Smooth muscle cell of the brain vasculature (primary cell): Measurements from ENCODE around the gene MAP3K12.
"Not testable (repeated sequence)": the region's sequence is repeated elsewhere in the genome, so short reads cannot be mapped to it uniquely, and the experiment has no call there.

ENCODE experiments used
- DNase-seq: peaks from one replicate; pipeline ENCODE4 v3.0.0-alpha.2; 2012; ENCODE audit warnings: low read depth, low spot score

MAP3K12 gene

DNA sequence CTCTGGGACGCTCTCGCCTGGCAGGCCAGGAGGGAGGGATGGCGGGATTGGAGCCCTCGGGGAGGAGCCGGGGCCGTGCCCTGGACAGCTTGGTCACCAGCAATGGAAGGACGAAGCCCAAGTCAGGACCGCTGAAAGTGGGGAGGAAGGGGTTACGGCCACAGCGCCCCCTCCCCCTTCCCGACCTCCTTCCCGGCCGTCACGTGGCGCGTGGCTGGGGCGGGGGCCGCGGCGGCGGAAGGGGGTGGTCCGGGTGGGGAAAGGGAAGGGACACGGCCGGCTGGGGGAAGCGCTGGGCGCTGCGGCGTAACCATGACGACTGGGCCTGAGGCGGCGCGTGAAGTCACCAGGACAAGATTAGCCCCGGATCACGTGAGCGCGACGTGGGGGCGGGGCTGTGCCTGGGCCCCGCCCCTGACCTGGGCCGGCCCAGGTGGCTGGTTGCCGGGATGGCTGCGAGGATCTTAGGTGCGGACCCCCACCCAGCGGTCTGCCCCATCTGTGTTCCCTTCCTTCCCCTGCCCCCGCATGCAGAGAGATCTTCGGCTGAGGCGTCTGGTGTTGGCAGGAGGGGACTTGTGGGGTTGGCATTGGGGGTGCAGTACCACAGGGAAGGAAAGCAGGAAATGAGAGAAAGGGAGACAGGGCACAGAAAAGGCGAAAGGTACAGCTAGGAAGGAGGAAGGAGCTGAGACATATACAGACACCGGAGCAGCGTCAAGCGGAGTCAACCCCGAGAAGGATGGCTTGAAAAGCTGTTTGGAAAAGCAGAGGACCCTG is 6.2 kb downstream of the MAP3K12 start:
- DNase-seq = peak; percentile 66

DNA sequence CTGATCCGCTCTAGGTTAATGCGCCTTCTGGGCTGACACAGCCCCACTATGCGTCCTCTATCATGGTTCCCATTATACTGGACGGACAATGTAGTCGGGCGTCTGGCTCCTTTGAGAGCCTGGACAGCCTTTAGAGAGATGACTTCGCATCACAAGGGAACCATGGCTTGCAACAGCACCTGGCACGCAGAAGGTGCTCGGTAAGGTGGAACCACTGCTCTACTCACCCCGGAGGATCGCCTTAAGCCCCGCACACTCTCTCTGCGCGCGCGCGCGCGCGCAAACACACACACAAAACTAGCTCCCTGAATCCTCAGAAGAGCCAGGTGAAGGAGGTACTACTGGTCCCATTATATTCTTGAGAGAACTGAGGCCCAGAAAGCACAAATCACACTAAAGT is 7.1 kb downstream of the MAP3K12 start:
- no peak for DNase-seq

DNA sequence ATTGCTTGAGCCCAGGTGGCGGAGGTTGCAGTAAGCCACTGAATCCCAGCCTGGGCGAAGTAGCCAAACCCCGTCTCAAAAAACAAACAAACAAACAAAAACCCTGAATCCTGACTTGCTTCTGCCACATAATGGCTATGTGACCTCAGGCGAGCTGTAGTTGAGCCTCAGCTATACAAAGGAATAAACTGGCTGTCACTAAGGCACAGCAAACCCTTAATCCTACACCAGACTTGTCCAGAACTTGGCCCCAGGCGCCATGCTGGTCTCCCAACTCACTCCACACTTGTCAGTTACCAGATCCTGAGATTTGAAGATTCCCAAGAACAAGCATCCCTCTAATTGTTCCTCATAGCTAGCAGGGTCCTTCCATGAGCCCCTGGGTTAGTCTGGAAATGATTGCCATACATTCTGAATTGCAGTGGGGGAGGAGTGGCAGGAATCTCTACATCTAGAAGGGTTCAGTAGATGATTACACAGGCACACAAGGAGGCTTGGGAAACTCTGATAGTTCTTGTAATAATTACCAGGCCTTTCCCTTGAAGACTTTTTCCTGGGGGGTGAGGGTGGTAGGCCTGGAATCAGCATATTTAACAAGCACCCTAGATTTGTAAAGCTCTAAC is 9.9 kb downstream of the MAP3K12 start:
- no peak for DNase-seq

DNA sequence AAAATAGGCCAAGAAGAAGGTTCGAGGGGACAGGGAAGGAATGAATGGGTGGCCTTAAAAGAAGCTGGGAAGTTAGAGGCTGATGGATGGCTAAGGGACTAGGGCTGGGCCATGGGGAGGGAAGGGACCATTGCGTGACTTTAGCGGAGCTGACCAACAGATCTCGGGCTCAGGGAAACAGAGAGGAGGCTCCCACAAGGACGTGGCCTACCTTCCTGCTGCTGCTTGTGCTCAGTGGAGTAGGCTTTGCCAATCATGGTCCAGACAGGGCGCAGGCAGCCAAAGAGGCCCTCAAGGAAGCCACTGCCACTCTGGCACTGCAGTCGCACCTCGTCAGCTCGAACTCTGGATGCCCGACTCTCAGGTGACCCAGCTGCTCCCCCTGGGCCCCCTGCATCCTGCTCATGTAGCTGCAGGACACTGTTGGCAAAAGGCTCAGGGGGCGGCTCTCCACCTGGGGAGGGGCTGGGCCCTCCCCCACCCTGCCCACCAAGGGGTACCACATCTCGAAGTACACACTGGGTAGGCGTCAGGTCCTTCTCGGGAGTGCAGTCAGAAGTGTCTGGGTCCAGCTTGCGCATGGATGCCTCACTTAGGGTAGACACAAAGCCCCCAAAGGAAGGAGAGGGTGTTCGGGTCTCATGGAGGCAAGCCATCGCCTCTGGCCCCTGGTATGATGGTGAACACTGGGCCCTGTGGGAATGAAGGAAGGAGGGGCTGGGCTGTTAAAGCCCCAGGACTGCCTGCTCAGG is 12.3 kb downstream of the MAP3K12 start:
- DNase-seq = no peak

DNA sequence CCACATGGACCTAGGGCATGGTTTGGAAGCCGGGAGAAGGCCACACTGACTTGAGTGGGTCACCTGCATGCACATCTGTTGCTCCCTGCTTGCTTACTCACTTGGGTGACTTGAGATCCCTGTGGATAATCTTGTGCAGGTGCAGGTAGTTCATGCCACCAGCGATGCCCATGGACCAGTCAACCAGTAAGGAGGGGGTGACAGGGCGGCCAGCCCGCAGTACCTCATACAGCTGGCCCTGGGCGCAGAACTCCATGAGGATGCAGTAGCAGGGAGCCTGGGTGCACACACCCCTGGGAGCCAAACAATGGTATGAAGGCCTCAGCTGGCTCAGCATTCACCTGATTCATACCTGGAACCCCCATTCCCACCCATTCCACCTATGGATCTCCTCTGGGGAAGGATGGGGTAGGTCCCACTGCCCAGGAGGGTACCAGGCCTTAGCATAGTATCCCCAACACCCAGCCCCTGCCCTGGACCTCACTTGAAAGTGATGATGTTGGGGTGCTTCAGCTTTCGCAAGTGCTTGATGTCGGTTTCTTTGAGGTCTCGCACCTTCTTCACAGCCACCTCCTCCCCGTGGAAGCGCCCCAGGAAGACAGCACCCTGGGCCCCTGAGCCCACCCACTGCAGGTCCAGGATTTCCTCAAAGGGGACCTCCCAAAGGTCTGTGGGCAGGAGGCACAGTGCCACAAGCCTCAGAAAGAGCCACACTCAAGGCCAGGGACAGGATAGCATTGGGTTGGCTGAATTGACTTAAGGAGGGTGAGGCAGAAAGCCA is 13.1 kb downstream of the MAP3K12 start:
- DNase-seq = no peak

DNA sequence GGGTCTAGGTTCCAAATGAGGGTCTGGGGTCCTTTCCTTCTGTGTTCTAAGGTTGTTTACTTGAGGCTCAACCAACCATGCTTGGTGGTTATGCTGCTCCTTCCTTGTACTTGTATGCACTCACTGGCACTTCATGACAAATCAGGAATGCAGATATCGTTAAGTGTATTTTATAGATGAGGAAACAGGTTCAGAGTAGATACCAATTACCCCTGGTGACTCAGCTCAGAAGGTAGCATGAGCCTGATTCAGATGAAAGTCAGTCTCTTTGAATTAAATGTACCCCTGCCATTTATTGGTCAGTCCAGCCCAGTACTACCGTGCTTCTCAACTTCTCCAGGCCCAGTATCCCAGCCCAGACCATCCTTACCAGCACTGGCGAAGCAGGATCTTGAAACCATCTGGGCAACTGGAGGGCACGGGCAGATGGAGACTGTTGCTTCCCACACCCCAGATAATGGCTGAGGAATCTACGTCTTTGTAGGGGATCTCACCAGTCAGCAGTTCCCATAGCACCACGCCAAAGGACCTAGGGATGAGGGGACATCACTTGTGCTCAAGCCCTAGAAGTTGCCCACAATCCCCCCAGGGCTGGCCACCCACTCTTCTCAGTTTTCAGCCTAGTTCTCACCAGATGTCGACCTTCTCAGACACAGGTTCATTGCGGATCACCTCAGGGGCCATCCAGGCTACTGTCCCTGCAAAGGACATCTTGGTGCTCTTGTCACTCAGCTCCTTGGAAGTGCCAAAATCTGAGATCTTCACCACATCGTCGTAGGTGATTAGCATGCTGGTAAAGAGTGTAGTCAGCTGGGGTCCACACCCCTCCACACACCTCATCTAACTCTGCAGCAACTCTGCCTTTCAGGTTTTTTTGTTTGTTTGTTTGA is 14.3 kb downstream of the MAP3K12 start:
- DNase-seq = no peak

DNA sequence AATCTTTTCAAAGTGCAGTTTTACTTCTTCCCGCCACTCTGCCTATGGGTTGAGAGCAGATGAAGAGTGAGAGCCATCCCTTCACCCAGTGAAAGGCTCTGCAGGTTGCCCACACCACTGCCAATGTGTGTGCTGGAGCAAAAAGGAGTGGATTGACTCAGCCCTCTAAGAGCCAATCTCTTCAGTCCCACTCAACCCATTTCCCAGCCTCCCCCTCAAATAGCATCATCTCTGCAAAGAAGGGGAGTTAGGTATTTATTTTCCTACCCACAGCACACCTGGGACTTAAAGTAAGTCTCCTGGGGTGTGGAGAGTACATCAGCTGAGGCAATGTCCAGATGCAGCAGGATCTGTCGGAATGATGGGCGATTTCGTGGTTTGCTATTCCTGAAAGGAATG is 15.3 kb downstream of the MAP3K12 start:
- no peak for DNase-seq

DNA sequence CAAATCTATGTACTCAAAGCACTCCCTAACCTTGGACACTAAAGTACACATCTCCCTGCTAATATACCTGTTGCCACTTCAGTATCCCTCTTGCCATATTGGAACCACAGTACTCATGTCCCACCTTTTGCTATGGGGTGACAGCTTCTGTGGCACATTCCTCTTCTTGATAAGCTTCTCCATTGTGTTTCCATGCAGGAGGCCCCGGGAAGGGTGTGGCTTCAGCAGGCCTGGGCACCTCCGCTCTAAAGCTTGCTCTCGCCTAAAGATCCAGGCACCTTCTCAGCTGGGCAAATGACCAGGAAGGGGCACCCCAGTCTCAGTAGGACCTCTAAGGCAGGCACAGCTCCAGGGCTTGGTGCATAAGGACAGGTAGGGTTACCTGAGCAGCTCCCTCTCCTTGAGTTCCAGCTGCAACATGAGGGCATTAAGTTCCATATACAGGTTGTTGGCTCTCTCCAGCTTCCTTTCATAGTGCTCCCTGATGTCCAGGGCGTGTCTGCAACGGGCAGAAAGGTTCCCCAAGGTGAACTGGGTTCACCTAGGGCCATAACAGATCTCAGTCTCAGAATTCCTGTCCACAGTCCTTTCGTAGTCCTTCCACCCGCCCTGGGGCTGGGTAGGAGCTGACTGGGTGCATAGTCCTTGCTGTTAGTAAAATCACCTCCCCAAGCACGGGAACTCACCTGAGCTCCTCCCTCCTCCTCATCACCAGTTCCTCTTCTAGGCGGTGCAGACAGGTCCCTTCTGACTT is 15.9 kb downstream of the MAP3K12 start:
- DNase-seq = no peak

DNA sequence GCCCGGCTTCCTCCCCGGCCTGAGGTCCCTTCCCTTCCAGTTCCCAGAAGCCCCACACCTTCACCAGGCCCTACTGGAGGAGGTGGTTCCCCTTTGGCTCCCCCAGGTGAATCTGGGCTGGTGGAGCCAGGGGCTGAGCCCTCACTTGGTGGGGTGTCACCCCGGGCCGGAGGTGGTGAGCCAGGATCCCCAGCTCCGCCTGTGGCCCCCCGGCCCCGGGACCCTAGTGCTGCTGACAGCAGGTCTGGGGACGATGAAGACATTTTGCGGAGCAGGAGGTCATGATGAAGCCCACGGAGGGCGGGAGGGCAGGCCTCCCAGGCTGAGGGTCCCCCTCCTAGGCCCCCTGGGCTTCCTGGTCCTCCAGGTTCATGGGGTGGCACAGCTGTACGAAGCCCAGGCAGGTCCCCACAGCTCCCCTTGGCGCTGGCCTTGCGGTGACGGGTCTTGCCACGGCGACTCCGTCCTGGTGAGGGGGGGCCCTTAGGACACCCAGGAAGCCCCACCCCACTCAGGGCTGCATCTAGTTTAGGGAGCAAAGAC is 16.6 kb downstream of the MAP3K12 start:
- no peak for DNase-seq

DNA sequence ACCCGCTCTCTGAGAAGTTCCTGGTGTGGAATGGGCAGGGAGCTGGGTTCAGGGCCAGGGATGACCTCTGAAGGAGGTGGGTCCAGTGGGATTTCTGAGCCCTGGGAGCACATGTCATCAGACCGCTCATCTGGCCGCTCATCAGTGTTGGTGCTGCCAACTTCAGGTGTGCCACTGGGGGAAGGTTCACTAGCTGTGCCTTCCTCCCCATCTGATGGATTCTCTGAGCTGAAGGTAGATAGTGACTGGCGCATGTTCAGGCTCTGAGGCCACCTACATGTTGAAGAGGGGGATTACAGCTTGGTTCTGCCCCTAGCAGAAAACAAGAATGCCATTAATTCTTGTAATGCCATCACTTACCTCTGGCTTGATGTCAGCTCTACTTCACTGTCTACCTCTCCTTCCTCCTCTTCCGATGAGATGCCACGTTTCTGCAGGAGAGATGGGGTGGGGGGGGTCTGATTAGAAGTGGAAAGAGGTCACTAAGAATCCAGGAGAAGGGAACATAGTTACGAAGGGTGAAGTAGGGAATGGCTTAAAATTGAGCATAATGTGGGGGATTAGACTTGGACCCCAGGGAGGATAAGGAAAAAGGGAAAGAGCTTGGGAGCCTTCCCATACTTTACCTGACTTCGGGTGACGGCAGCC is 17.2 kb downstream of the MAP3K12 start:
- no peak for DNase-seq

DNA sequence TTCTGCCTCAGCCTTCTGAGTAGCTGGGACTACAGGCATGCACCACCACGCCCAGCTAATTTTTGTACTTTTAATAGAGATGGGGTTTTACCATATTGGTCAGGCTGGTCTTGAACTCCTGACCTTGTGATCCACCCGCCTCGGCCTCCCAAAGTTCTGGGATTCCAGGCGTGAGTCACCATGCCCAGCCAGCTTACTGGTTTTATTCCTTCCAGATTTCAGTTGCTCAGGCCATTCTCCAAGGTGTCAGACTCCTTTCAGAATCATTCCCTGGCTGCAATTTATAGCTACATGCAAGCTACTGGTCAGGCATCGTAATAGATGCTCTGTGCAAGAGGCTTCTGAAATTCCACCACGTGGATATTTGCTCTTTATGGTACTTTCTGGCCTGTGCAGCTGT is 17.8 kb downstream of the MAP3K12 start:
- DNase-seq = not testable (repeated sequence)

DNA sequence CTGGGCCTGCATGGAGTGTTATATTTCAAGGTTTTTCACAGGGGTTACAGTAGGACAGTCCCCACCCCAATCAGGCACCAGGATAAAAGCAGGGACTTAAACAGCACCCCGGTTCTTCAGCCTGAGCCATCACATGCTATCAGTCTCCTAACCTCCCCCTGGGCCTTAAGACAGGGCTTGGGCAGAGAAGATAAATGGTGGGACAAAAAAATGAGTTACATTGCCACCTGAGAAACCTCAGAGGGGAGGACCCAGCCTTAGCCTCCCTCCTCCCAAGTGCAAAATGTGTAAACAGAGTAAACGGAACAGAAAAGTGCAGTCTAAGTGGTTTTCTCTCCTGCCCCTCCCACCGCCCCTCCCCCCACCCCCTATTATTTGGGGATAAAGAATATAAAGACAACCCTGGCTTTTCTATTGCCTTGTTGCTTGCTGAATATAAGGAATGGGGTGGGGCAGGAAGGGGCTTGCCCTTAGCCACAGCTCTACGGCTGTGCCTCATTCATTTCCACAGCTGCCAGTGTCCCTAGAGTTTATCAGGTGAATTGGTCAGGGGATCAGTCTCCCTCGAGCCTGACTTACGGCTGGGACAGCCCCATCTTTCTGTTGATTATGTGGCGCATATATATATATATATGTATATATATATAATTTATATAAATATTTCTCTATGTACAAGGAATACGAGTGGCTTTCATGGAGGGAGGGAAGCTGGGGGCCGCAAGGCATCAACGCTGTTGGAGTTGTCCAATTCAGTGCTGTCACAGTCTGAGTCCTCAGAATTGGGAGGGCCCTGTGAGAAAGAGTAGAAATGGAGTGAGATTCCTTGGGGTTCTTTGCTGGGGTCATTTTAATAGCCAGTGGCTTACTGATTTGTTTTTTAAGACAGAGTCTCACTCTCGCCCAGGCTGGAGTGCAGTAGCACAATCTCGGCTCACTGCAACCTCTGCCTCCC is 18.5 kb downstream of the MAP3K12 start:
- DNase-seq = no peak

DNA sequence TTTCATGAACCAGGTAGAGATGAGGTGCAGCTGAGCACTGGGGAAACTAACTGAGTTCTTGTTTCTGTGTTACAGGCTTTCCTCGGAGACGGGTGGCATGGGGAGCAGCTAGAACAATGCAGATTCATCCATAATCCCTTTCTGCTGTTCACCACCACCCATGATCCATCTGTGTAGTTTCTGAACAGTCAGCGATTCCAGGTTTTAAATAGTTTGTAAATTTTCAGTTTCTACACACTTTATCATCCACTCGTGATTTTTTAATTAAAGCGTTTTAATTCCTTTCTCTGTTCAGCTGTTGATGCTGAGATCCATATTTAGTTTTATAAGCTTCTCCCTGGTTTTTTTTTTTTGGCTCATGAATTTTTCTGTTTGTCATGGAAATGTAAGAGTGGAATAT is 19.9 kb downstream of the MAP3K12 start:
- no peak for DNase-seq

DNA sequence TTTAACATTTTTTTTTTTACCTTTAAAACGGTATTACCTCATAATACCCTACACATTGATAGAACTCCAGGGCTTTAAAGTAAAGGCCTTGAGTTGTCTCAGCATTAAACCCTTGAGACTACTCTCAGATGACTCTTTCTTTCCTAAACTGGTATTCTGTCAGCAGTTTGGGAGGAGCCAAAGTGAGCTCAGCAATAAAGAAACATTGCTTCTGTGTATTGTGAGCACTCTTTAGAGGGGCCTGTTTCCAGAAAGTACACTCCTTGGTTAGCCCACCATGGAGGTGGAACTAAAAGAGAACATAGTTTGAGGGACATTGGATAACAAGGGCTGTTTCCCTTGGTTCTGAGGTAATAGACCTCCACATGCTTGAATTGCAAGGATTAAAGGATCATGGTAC is 20.4 kb downstream of the MAP3K12 start:
- DNase-seq = no peak

DNA sequence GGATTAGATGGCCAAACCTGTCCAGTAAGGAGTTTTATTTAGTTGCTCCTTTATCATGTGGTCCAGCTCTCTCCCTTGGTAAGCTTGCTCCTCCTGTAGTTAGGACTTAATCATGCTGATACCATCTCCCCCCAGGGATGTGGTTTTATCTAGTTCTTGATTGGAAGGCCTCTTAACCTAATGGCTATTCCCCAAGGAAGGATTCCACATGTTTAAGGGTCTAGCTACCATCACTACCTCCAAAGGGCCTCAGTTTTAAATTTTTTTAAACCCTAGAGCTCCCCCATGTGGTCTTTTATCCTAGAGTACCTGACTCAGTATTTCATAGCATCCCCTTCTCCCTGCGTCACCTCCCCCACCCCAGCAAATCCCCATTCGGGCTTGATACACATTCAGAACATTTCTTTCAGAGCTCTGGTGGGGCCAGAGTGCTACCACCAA is 22.5 kb downstream of the MAP3K12 start:
- DNase-seq = no peak

DNA sequence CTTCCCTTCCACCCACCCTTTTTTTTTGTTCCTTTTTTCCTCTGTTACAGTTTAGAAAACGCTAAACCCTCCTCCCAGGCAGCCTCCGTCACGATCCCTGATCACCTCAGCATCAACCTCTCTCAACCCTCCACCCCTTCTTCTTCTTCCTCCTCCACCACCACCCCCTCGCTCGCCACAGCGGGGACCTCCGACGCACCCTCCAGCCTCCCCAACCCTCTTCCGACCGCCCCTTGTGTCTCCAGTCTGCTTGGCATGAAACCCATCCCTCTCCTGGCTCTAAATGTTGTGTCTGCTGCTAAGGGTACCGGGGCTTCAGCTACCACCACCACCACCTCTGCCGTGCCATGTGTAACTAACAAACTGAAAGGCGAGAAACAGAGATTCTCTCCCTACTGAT is 24.4 kb downstream of the MAP3K12 start:
- DNase-seq = no peak

DNA sequence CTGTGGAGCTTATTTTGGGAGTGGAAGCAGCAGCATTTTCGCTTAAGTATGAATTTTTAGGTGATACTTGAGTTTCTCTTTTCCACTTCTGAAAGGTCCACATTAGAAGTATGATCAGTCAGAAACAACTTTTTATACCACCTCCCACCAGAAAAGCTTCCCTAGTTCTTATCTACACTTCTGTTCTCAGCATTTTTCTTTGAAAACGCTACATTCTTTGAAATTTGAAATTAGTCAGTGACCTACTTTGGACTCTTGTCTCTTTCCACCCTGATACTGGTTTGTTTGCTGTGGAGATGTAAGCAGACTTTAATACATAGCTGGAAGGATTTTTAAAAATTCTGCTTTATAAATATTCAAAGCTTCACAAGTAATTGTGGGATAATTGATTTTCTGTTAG is 25.2 kb downstream of the MAP3K12 start:
- no peak for DNase-seq

DNA sequence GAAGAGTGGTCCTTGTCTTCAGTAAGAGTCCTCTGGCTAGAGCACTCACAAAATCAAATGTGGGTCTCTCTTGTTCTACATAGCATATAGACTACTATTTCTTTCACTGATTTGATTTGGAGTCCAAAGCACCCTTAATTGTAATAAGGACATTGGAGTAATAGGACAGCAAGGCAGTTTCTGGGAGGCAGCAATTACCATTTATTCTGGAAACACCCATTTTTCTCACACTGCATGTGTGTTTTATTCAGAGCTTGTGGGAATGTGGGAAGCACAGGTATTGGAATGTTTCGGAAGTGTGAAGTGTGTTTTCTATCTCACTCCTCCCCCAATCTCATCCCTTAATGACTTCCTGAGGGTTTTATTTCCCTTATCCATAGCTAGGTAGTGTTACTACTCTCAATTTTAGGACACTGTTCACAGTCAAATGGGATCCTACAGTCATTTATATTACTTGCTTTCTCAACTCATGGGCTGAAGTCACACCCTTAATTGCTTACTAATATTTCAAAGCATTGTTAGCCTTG is 27.1 kb downstream of the MAP3K12 start:
- no peak for DNase-seq
